CD4-positive, alpha-beta T cell treated with Interleukin-1 beta for 1 hour (primary cell): ENCODE measurements around the gene INPP5A.

Source experiments
- DNase-seq, 2 donors: peaks; one replicate each; pipeline ENCODE4 v3.0.0-alpha.2; 2020 to 2022

The INPP5A gene

DNA sequence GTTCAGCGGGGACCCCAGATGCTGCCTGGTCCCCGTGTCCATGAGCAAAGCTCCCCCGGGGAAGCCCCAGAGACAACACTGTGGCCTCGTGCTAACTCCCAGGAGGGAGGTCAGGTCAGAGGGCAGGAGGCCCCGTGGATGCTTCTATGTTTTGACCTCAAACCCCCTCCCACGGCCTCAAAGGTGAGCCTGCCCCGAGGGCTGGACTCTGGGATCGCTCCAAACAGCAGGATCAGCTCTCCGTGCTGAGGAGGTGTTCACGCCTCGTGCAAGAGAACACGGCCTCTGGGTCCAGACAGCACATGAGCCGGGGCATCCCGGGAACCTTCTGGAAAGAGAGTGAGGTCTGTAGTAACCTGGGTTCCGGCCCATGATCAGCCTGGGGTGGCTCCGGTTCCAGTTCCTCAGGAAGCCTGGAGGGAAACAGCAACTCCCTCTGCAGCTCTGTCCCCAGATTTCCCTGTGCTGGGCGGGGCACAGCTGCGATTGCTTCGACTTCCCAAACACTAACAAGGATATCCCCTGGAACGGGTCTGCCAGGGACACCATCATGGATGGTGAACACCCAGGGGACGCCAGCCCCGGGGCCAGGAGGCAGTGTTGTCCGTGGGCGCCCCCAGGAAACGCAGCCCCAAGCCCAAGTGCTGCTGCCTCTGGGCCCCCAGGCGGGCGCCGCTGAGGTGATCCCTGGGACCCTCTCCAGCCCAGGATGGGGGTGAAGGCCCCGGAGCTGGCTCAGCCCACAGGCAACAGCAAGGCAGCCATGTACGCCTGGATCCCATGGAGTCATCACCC lies 18.0 kb upstream of the INPP5A start:
- DNase-seq, result no peak

DNA sequence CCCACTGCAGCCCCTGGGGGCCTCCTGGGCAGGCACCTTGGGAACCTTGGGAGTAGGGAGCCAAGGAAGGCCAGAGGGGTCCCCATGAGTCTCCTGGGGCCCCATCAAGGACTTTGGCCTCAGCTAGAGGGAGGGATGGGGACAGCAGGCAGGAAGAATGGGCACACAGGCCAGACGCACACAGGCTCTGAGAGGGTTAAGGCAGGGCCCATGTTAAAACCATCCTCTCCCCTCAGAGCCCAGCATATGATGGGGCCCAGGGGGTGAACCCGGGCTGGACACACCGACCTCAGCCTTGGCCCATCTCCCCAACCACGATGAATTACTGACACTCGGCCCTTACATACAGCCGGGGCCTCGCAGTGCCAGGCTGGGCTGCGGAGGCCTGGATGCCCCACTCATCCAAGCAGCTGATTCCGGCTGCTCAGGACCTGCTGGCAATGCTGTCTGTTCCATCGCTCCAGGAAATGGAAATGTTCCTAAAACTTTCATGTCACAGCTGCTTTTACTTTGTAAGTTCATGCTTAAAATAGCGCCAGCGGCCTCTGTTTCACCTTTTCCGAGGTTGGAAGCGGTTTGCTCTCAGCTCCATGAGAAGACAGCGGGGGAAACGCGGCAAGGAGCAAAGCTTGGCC lies 17.3 kb upstream of the INPP5A start:
- DNase-seq, result no peak

DNA sequence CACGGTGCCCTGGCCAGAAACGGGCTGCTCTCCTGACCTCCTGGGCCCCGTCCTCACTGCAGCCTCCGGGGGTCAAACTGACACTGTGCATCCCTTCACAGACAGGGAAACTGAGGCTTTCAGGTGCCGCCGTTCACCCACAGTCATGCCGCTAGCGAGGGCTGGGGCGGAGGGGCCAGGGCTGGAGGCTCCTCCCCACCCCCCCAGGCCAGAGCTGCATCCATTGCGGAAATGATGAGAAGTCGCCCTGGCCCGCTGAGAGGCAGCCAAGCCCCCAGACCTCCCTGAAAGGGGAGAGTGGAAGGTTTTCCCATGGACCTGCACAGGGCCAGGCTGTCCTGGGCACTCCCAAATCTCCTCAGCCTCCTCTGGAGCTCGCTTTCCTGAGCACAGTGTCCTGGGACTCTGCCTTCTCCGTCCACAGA lies 16.5 kb upstream of the INPP5A start:
- DNase-seq, result no peak

DNA sequence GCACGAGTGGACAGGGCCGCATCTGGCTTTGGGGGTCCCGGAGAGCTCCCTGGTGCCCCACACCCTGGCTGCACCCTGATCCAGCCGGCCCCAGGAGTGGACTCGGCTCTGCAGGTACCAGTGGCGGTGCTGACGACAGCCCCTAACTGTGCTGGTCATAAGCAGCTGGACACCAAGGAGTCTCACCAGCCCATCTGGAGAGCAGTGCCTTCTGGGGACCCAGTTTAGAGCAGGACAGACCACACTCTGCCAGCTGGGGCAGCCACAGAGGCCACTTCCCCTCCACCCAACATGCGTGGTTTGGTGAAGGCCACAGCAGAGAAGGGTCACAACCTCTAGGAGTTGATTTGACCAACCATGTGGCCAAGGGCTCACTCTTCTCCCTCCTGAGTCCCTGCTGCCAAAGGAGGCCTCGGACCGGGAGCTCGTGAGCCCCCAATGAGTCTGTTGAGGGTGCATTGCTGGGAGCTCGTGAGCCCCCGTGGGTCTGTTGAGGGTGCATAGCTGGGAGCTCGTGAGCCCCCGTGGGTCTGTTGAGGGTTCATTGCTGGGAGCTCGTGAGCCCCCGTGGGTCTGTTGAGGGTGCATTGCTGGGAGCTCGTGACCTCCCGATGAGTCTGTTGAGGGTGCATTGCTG lies 16.0 kb upstream of the INPP5A start:
- no peak for DNase-seq

DNA sequence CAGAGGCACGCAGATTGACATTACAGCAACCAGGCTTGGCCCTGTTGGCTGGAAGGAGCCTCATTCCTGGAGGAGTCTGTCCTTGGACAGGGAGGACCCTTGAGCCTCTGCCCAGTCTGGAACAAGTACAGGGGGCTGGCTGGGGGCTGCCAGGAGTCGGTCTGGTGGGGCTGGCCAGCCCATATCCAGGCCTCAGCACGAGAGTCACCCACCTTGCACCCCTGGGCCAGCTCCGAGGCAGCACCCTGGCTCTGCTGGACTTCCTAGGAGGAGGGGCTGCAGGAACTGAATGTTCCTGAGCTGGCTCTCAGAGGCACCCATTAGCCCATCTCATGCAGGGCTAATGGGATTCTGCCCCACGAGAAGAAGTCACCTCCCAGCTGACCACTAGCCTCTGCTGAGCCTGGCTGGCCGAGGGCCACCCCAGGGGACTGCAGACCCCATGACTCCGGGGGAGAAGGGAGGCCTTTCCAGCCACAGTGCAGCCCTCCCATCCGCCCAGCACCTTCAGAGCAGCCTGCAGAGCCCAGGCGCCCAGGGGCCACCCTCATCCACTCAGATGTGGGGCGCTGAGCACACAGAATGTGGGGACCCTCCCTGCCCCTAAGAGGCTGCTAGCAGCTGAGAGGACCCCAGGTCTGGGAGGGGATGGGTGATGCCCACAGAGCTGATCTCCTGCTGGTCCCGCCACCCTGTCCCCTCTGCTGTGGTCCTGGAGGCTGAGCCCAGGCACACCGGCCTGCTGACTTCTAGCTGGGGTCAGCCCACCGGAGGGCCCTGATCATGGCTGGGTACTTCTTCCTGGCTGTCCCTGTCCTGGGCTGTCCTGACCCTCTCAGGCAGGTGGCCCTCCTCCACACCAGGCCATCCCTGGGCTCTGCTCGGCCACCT lies 14.8 kb upstream of the INPP5A start:
- no peak for DNase-seq

GRCh38 chr10:132523561-132524442 lies 13.8 kb upstream of the INPP5A start:
- no peak for DNase-seq

- no peak for DNase-seq
These were observed 12.9 kb upstream of the INPP5A start for GRCh38 chr10:132524443-132525285.

GRCh38 chr10:132526676-132527075 lies 10.9 kb upstream of the INPP5A start:
- no peak for DNase-seq

DNA sequence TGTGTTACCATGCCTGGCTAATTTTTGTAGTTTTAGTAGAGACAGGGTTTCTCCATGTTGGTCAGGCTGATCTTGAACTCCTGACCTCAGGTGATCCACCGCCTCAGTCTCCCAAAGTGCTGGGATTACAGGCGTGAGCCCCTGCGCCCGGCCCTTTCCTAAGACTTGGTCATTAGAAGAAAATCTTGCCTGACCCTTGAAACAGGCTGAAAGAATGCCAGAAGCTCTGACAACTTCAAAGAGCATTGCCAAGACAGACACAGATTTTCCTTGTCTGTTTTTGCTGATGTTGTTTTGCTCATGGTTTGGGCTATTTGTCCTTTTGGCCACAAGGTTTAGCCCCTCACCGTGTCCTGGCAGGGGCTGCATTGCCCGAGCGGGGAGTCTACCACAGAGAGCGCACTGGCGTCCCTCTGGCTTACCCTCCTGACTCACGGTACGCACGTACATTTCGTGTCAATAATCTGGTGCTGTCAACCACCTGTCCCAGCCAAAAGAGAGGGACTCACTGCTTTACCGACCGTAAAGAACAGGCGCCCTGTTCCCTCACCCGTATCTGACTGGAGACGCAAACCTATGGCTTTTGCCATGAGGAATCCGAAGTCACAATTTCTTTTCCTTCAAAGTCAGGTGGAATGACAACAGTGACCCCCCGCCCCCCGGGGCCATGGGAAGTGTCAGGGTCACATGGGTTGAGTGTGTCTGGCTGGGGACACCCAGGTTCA lies 10.1 kb upstream of the INPP5A start:
- DNase-seq, result no peak

DNA sequence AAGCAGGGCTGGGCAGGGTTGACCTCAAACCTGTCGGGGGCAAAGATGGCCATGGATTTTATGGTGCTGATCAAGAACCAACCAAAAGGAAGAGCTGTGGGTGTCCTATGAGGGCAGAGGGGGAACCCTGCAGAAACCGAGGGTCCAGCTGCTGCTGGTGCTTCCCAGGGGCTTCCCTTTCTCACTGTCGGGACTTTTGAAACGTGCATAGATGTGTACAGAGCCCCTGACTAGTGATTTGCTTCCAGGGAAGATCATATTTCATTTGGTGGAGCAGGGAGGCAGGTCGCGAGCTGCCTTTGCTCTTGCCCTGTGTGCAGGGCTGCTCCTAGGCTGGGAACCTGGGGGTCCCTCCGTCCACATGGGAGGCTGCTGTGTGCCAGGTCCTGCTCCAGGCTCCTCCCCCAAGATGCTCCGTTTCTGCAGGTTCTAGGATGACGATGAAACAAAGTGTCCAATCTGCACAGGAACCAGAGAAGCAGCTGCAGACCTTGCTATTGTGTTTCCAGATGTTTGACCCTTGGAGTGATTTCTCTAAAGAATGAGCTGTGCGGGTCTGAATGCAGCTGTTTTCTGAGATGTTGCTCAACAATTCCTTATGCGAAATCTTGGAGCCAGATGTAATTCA lies 9.4 kb upstream of the INPP5A start:
- no peak for DNase-seq

GRCh38 chr10:132532179-132532578 lies 5.4 kb upstream of the INPP5A start:
- no peak for DNase-seq

GRCh38 chr10:132532749-132533560 lies 4.6 kb upstream of the INPP5A start:
- DNase-seq, result no peak

DNA sequence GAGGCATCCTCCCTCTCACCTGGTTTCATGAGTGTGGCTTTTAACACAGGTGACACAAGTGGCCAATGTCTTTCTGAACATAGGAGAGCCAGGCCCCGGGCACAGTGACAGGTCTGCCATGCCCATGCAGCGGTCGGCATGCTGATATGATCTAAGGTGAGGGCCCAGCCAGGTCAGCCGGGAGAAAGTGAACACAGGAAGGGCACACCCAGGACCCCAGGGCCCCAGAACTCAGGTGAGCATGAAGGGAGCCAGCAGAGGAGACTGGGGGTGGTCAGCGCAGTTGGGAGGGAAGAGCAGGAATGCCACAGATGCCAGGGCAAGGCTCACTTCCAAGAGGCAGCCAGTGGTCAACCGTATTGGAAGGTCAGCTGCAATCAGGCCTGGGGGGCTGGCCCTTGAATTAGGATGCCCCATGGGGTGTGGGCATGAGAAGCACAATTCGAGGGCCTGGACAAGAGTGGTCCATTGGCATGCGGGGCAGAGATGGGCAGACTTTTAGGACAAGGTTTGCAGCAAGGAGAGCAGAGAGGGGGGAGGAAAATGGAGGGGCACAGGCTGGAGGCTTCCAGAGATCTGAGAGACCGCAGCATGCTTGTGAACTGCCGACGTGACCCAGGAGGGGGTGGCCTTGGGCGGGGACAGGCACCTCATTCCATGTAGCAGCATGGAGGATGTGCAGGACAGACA lies 3.9 kb upstream of the INPP5A start:
- no peak for DNase-seq

DNA sequence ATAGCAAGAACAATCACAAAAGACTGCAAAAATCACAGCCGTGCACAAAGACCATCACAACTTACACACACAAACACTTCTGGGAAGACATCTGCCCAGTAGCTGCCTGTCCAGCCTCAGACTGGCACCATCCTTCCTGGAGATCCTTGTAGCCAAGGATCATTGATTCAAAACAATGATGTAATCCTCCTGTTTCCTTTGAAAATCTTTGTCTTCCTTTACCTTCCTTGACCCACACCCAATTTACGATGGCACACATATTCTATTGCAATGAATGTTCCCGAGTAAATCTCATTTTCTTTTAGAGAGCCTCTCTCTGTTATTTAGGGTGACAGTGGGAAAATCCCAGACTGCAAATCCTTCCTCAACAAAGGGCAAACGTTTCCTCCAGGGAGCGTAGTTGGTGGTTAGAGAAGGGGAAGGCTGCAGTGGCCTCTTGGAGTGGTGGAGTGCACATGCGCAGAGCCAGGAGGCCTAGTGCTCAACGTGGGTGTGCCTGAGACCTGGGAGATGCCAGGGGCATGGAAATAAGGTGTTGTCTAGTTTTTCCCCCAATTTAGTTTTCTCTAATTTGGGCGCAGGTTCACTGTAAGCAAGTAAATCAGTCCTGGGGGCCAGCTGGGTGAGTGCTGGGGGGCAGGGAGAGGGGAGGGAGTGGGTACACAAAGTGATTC lies 3.1 kb upstream of the INPP5A start:
- no peak for DNase-seq

DNA sequence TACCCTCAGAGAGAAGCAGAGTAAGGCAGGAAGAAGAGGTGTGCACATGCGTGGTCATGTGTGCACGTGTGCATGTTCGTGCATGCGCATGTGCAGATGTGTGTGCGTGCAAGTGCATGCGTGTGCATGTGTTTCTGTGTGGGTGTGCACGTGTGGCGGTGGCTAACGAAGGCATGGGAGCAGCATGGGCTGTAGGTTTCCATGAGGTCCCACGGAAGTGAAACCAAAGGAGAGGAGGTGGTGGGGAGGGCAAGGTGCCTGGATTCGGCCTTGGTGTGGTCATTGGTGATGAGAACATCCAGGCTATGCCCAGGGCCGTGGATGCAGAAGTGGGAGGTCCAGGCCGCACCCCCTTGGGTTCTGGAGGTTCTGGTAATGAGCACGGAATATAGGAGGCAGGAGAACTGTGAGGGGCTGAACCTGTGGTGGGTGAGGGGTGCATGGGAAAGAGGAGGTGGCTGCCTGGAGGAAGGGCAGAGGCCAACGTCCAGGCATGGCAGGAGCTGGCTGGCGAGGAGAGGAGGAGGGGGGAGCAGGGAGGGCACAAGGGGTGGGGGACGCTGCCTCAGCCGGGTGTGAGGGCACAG lies 2.4 kb upstream of the INPP5A start:
- no peak for DNase-seq

GRCh38 chr10:132536241-132536876 lies 1.2 kb upstream of the INPP5A start:
- no peak for DNase-seq
